GM18907 (cell line): ENCODE results near the gene WRAP73.

Experiments
- ATAC-seq: cut with Tn5 transposase; IDR thresholded peaks from one replicate; pipeline ENCODE4 v1.9.1; 2021; ENCODE audit warnings: mild to moderate bottlenecking, moderate library complexity; ENCODE audit not compliant: unreplicated experiment

WRAP73 gene

GRCh38 chr1:3651026-3651929 lies 1.4 kb upstream of the WRAP73 start:
- no peak for ATAC-seq

- ATAC-seq, result no peak
Measured at GRCh38 chr1:3650248-3651025, 534 bp upstream of the WRAP73 start.

- ATAC-seq, result no peak
Measured at GRCh38 chr1:3646596-3646995, 3.3 kb downstream of the WRAP73 start.

- no peak for ATAC-seq
Measured at GRCh38 chr1:3645666-3646355, 4.1 kb downstream of the WRAP73 start.

GRCh38 chr1:3645247-3645646 lies 4.7 kb downstream of the WRAP73 start:
- no peak for ATAC-seq

- ATAC-seq, result no peak
Measured at GRCh38 chr1:3644273-3644672, 5.6 kb downstream of the WRAP73 start.

- ATAC-seq, result no peak
Measured at GRCh38 chr1:3642919-3643675, 6.8 kb downstream of the WRAP73 start.

GRCh38 chr1:3641816-3642215 lies 8.1 kb downstream of the WRAP73 start:
- ATAC-seq, result no peak

- ATAC-seq, result no peak
Measured at GRCh38 chr1:3641046-3641760, 8.7 kb downstream of the WRAP73 start.

- no peak for ATAC-seq
Measured at GRCh38 chr1:3640121-3640837, 9.6 kb downstream of the WRAP73 start.

GRCh38 chr1:3639397-3639911 lies 10.4 kb downstream of the WRAP73 start:
- no peak for ATAC-seq

- no peak for ATAC-seq
Measured at GRCh38 chr1:3638676-3639075, 11.2 kb downstream of the WRAP73 start.

GRCh38 chr1:3638027-3638426 lies 11.9 kb downstream of the WRAP73 start:
- ATAC-seq, result no peak

- no peak for ATAC-seq
Measured at GRCh38 chr1:3636531-3636930, 13.4 kb downstream of the WRAP73 start.

- no peak for ATAC-seq
Measured at GRCh38 chr1:3636080-3636479, 13.8 kb downstream of the WRAP73 start.

GRCh38 chr1:3634059-3634800 lies 15.7 kb downstream of the WRAP73 start:
- no peak for ATAC-seq

- ATAC-seq, result no peak
Measured at GRCh38 chr1:3633344-3634058, 16.4 kb downstream of the WRAP73 start.
